ENCODE results near the gene SLC38A10. TPM values are rescaled to one million over a fixed set of nuclear protein-coding genes. Genes with fewer than 3 reads are reported as not detected.

SLC38A10 gene
- total and polyA plus RNA-seq, 2 of the 13 experiments (the other 11 are each of a cell fraction or from before 2014, with no cell fraction given) = 23.4 to 55.8 TPM

- TF ChIP-seq RERE (CRISPR knock-in tag; IDR thresholded peaks at IDR 0.05; ENCODE audit: low read depth) (0 out of 2 replicates have a peak, but pooled peaks have one; percentile 11), DMAP1 (CRISPR knock-in tag; IDR thresholded peaks at IDR 0.05) (0 out of 2 replicates have a peak, but pooled peaks have one; percentile 34), FOXA1 (IDR thresholded peaks at IDR 0.05) (no peak), FOXA1 (CRISPR knock-in tag; IDR thresholded peaks at IDR 0.05) (peak; percentile 80), ZNF629 (CRISPR knock-in tag; conservative IDR thresholded peaks at IDR 0.05) (peak; percentile 89), CBX2 (IDR thresholded peaks at IDR 0.05; ENCODE audit: low read depth, low read length) (no peak), CBX2 (CRISPR knock-in tag; IDR thresholded peaks at IDR 0.05; ENCODE audit: low read depth) (no peak), HOXA5 (CRISPR knock-in tag; IDR thresholded peaks at IDR 0.05) (no peak), ZNF562 (CRISPR knock-in tag; IDR thresholded peaks at IDR 0.05; ENCODE audit: borderline replicate concordance) (no peak), MED8 (CRISPR knock-in tag; IDR thresholded peaks at IDR 0.05; ENCODE audit: insufficient replicate concordance) (no peak), ZNF704 (CRISPR knock-in tag; IDR thresholded peaks at IDR 0.05; ENCODE audit: borderline replicate concordance) (no peak), RFXAP (CRISPR knock-in tag; IDR thresholded peaks at IDR 0.05; ENCODE audit: borderline replicate concordance) (no peak), PBX3 (CRISPR knock-in tag; IDR thresholded peaks at IDR 0.05; ENCODE audit: borderline replicate concordance) (no peak), YEATS2 (CRISPR knock-in tag; IDR thresholded peaks at IDR 0.05; ENCODE audit: borderline replicate concordance) (no peak; the same call in 1 of the 2 replicates), MEIS1 (CRISPR knock-in tag; IDR thresholded peaks at IDR 0.05; ENCODE audit: borderline replicate concordance) (peak; percentile 31; the same call in 1 of the 2 replicates), PRDM4 (CRISPR knock-in tag; IDR thresholded peaks at IDR 0.05; ENCODE audit: borderline replicate concordance) (no peak), ATF4 (CRISPR knock-in tag; IDR thresholded peaks at IDR 0.05) (no peak)
Observed at GRCh38 chr17:81339534-81340296, 44.6 kb upstream of the SLC38A10 start (continued).

All from HepG2 (cell line).